Neural cell (in vitro differentiated cells): ENCODE results near the gene FGGY.
"Not testable (repeated sequence)": the region's sequence is repeated elsewhere in the genome, so short reads cannot be mapped to it uniquely, and the experiment has no call there.

Experiments used
- EP300 ChIP-seq: fragments of 450-650 bp; conservative IDR thresholded peaks from 2 replicates; pipeline ENCODE4 v1.6.1; 2014; ENCODE audit warnings: antibody characterized with exemption, mild to moderate bottlenecking, moderate library complexity; ENCODE audit not compliant: poor library complexity, severe bottlenecking
- EZH2 ChIP-seq: fragments of 200-600, 300-800 bp; shearing (Covaris generic), sonication (generic); IDR thresholded peaks from 2 replicates; pipeline ENCODE4 v1.6.1; 2014; ENCODE audit warnings: antibody characterized with exemption, low read length, borderline replicate concordance, mild to moderate bottlenecking; ENCODE audit not compliant: insufficient read depth, poor library complexity, severe bottlenecking
- POLR2AphosphoS5 ChIP-seq: IDR thresholded peaks from 2 replicates; pipeline ENCODE4 v1.6.1; 2012
- RAD21 ChIP-seq: fragments of 450-650 bp; conservative IDR thresholded peaks from 2 replicates; pipeline ENCODE4 v1.6.1; 2014; ENCODE audit warnings: antibody characterized with exemption, mild to moderate bottlenecking, moderate library complexity
- TF ChIP-seq, protein P1 (sequence below): fragments of 450-650 bp; IDR thresholded peaks from 2 replicates; pipeline ENCODE4 v1.5.1; 2014; ENCODE audit warnings: antibody characterized with exemption, mild to moderate bottlenecking, moderate library complexity; ENCODE audit not compliant: poor library complexity, severe bottlenecking
- TF ChIP-seq, protein P2 (sequence below): IDR thresholded peaks from 2 replicates; pipeline ENCODE4 v1.6.1; 2012; ENCODE audit warnings: borderline replicate concordance

DNA sequence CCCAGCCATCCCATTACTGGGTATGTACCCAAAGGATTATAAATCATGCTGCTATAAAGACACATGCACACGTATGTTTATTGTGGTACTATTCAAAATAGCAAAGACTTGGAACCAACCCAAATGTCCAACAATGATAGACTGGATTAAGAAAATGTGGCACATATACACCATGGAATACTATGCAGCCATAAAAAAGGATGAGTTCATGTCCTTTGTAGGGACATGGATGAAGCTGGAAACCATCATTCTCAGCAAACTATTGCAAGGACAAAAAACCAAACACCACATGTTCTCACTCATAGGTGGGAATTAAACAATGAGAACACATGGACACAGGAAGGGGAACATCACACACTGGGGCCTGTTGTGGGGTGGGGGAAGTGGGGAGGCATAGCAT is 40.5 kb upstream of the FGGY start:
- TF ChIP-seq, protein P1, sequence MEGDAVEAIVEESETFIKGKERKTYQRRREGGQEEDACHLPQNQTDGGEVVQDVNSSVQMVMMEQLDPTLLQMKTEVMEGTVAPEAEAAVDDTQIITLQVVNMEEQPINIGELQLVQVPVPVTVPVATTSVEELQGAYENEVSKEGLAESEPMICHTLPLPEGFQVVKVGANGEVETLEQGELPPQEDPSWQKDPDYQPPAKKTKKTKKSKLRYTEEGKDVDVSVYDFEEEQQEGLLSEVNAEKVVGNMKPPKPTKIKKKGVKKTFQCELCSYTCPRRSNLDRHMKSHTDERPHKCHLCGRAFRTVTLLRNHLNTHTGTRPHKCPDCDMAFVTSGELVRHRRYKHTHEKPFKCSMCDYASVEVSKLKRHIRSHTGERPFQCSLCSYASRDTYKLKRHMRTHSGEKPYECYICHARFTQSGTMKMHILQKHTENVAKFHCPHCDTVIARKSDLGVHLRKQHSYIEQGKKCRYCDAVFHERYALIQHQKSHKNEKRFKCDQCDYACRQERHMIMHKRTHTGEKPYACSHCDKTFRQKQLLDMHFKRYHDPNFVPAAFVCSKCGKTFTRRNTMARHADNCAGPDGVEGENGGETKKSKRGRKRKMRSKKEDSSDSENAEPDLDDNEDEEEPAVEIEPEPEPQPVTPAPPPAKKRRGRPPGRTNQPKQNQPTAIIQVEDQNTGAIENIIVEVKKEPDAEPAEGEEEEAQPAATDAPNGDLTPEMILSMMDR: not testable (repeated sequence)
- TF ChIP-seq POLR2AphosphoS5, EP300, EZH2, RAD21: not testable (repeated sequence)
- TF ChIP-seq, protein P2, sequence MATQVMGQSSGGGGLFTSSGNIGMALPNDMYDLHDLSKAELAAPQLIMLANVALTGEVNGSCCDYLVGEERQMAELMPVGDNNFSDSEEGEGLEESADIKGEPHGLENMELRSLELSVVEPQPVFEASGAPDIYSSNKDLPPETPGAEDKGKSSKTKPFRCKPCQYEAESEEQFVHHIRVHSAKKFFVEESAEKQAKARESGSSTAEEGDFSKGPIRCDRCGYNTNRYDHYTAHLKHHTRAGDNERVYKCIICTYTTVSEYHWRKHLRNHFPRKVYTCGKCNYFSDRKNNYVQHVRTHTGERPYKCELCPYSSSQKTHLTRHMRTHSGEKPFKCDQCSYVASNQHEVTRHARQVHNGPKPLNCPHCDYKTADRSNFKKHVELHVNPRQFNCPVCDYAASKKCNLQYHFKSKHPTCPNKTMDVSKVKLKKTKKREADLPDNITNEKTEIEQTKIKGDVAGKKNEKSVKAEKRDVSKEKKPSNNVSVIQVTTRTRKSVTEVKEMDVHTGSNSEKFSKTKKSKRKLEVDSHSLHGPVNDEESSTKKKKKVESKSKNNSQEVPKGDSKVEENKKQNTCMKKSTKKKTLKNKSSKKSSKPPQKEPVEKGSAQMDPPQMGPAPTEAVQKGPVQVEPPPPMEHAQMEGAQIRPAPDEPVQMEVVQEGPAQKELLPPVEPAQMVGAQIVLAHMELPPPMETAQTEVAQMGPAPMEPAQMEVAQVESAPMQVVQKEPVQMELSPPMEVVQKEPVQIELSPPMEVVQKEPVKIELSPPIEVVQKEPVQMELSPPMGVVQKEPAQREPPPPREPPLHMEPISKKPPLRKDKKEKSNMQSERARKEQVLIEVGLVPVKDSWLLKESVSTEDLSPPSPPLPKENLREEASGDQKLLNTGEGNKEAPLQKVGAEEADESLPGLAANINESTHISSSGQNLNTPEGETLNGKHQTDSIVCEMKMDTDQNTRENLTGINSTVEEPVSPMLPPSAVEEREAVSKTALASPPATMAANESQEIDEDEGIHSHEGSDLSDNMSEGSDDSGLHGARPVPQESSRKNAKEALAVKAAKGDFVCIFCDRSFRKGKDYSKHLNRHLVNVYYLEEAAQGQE: not testable (repeated sequence)
